SK-MEL-5 (cell line): ENCODE results near the gene CLMP. TPM values are rescaled to one million over a fixed set of nuclear protein-coding genes. Genes with fewer than 3 reads are reported as not detected.

Experiments
- DNase-seq: peaks from one replicate; pipeline ENCODE4 v3.0.0-alpha.2; 2016; ENCODE audit warnings: low read depth, low spot score
- in situ Hi-C: cut with HindIII; loops from 2 replicates; pipeline ENCODE4 v1.10.0; 2016; ENCODE audit warnings: low sequenced_read_pairs, high pct_unique_total_duplicates, low pct_unique_long_range_greater_than_20kb
- small RNA-seq, 2 experiments: library from RNA; depleted of rRNA; stranded (forward); fragments of <200 nt; gene quantifications; one replicate each; pipeline ENCODE3, GENCODE V24; 2014
- total RNA-seq: library from RNA; depleted of rRNA; stranded (reverse); fragments of >200 nt; shearing (Covaris generic); gene quantifications from 2 replicates; pipeline ENCODE4 v1.2.3, GENCODE V29; 2014; rRNA removed

CLMP gene
- total RNA-seq, 1 experiment from 2014 or later = not detected

DNA sequence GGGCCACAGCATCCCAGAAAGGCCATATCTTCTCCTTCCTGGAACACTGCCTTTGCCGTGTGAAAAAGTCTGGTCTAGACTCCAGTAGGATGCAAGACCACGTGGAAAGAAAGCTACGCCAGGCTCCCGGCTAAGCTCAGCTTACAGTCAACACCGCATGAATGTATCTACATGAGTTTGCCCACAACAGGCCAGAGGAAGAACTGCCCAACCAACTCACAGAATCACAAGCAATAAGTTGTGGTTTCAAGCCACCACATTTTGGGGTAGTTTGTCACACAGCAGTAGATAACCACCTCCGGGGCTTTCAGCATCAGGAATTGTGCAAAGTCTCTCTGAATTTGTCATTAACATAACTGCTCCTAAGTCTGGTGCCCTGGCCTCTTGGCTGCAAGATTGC is 160.5 kb downstream of the CLMP start:
- no peak for DNase-seq
- in situ Hi-C loops = no loop called here

DNA sequence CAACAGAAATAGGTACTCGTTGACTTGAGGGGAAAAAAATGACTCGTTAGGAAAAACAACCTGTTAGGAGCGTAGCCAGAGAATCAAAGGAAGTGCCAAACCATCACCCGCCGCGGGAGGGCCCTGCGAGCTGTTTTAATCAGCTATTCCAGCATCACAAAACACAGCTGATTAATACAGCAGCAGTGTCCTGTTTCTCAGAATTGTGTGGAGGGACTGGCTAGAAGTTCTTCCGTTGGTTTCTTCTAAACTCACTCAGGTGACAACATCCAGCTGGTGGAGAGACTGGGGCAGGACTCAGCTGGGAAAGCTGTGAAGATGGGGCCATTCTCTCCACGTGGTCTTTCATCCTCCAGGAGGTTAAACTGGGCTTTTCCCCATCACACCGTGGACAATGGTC is 161.2 kb downstream of the CLMP start:
- DNase-seq = peak; percentile 19

DNA sequence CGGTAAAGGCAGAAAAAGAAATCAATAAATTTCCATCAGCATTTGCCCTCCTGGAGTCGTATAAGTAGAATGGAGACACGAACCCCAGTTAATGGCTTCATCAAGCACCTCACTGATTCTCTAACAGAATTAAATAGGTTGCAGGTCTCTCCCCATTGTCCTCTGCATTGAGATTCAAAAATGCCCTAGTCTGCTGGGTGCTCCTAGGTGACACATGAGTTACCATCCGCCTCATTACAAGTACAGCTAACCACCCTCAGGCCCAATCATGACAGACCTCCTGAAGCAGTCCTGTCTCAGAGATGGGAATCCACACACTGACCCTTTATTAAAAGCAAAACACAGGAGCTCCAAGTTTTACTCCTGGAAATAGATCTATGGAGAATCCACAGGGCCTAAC is 164.5 kb downstream of the CLMP start:
- DNase-seq = no peak
- in situ Hi-C loops = no loop called here

More for the DNA sequence above, 161.2 kb downstream of the CLMP start:
- in situ Hi-C loops = no loop called here

GRCh38 chr11:123020968-123021367 is 174.1 kb downstream of the CLMP start:
- DNase-seq = peak; percentile 74
- in situ Hi-C loops = no loop called here

Small RNA genes within 50 kb of the gene (small RNA-seq; reads per million reads assigned to genes)
- gene RPL31P47 (0 reads per million in 2 experiments), gene SNORD14C (0 reads per million in 2 experiments), gene SNORD14D (0 reads per million in 2 experiments), gene SNORD14E (90.2 to 1,028 reads per million in 2 experiments)

Other genes starting within 250 kb of the CLMP start
- gene BSX, start 213.4 kb downstream of the CLMP start, total RNA-seq = not detected in 2 replicates
- 5,337 and 5,709 TPM in 2 replicates for gene HSPA8, start 133.1 kb downstream of the CLMP start, total RNA-seq
- 709 and 721 TPM in 2 replicates for gene GRAMD1B, start 235.0 kb upstream of the CLMP start, total RNA-seq